IPS-15b (cell line): ENCODE results near the gene LYRM4.

Source experiments
- H3K27me3 ChIP-seq: one replicate; pipeline ENCODE4 v1.6.1; 2013; ENCODE audit warnings: low read length; ENCODE audit not compliant: control insufficient read depth, insufficient read depth
- H3K36me3 ChIP-seq: one replicate; pipeline ENCODE4 v1.6.1; 2013; ENCODE audit warnings: low read length; ENCODE audit not compliant: control insufficient read depth, insufficient read depth
- H3K4me1 ChIP-seq: one replicate; pipeline ENCODE4 v1.6.1; 2013; ENCODE audit warnings: mild to moderate bottlenecking, low read length; ENCODE audit not compliant: control insufficient read depth, insufficient read depth
- H3K4me3 ChIP-seq: one replicate; pipeline ENCODE4 v1.5.1; 2013; ENCODE audit warnings: low read depth, low read length
- H3K9ac ChIP-seq: one replicate; pipeline ENCODE4 v1.6.1; 2013; ENCODE audit warnings: low read depth, mild to moderate bottlenecking, low read length
- H3K9me3 ChIP-seq: one replicate; pipeline ENCODE4 v1.6.1; 2013; ENCODE audit warnings: mild to moderate bottlenecking, low read length; ENCODE audit not compliant: control insufficient read depth, insufficient read depth

The LYRM4 gene

GRCh38 chr6:5096482-5096881, 164.3 kb downstream of the LYRM4 start:
- Histone ChIP-seq H3K27me3 (no peaks in the 10 kb centered on the region), H3K9ac (no peak overlapping the region), H3K4me3 (no peak overlapping the region), H3K4me1 (no peaks in the 10 kb centered on the region), H3K9me3 (no peaks in the 10 kb centered on the region), H3K36me3 (no peaks in the 10 kb centered on the region)

GRCh38 chr6:5095236-5095635, 165.5 kb downstream of the LYRM4 start:
- Histone ChIP-seq H3K4me1 (no peaks in the 10 kb centered on the region), H3K27me3 (no peaks in the 10 kb centered on the region), H3K4me3 (no peak overlapping the region), H3K36me3 (no peaks in the 10 kb centered on the region), H3K9ac (no peak overlapping the region), H3K9me3 (no peaks in the 10 kb centered on the region)

- no peaks in the 10 kb centered on the region for H3K27me3 ChIP-seq
- no peak overlapping the region for H3K9ac ChIP-seq
- no peaks in the 10 kb centered on the region for H3K36me3 ChIP-seq
- no peak overlapping the region for H3K4me3 ChIP-seq
- no peaks in the 10 kb centered on the region for H3K9me3 ChIP-seq
- no peaks in the 10 kb centered on the region for H3K4me1 ChIP-seq
These were observed 166.4 kb downstream of the LYRM4 start for GRCh38 chr6:5094327-5094726.

GRCh38 chr6:5093231-5094015, 167.3 kb downstream of the LYRM4 start:
- no peak overlapping the region for H3K4me3 ChIP-seq
- no peaks in the 10 kb centered on the region for H3K27me3 ChIP-seq
- no peaks in the 10 kb centered on the region for H3K4me1 ChIP-seq
- no peaks in the 10 kb centered on the region for H3K9me3 ChIP-seq
- no peaks in the 10 kb centered on the region for H3K36me3 ChIP-seq
- no peak overlapping the region for H3K9ac ChIP-seq

- H3K4me3 ChIP-seq, result no peak overlapping the region
- H3K36me3 ChIP-seq, result no peaks in the 10 kb centered on the region
- H3K4me1 ChIP-seq, result no peaks in the 10 kb centered on the region
- no peak overlapping the region for H3K9ac ChIP-seq
- H3K9me3 ChIP-seq, result no peaks in the 10 kb centered on the region
- H3K27me3 ChIP-seq, result peaks cover 15% of the 10 kb centered on the region
These were observed 169.3 kb downstream of the LYRM4 start for GRCh38 chr6:5091210-5092069.

- Histone ChIP-seq H3K4me3 (no peak overlapping the region), H3K27me3 (peaks cover 23% of the 10 kb centered on the region), H3K36me3 (no peaks in the 10 kb centered on the region), H3K9me3 (no peaks in the 10 kb centered on the region), H3K9ac (no peak overlapping the region), H3K4me1 (no peaks in the 10 kb centered on the region)
These were observed 170.1 kb downstream of the LYRM4 start for GRCh38 chr6:5090603-5091002.

GRCh38 chr6:5089481-5090438, 171.0 kb downstream of the LYRM4 start:
- H3K9me3 ChIP-seq, result no peaks in the 10 kb centered on the region
- H3K27me3 ChIP-seq, result peaks cover 28% of the 10 kb centered on the region
- H3K9ac ChIP-seq, result no peak overlapping the region
- no peak overlapping the region for H3K4me3 ChIP-seq
- H3K4me1 ChIP-seq, result no peaks in the 10 kb centered on the region
- H3K36me3 ChIP-seq, result no peaks in the 10 kb centered on the region

- Histone ChIP-seq H3K9me3 (no peaks in the 10 kb centered on the region), H3K4me1 (no peaks in the 10 kb centered on the region), H3K36me3 (no peaks in the 10 kb centered on the region), H3K27me3 (peaks cover 35% of the 10 kb centered on the region), H3K9ac (no peak overlapping the region), H3K4me3 (no peak overlapping the region)
These were observed 172.0 kb downstream of the LYRM4 start for GRCh38 chr6:5088780-5089179.

- Histone ChIP-seq H3K4me1 (no peaks in the 10 kb centered on the region), H3K36me3 (no peaks in the 10 kb centered on the region), H3K9ac (no peak overlapping the region), H3K27me3 (peaks cover 48% of the 10 kb centered on the region), H3K4me3 (no peak overlapping the region), H3K9me3 (no peaks in the 10 kb centered on the region)
These were observed 173.4 kb downstream of the LYRM4 start for GRCh38 chr6:5087389-5087788.

- H3K9ac ChIP-seq, result no peak overlapping the region
- no peaks in the 10 kb centered on the region for H3K9me3 ChIP-seq
- H3K36me3 ChIP-seq, result no peaks in the 10 kb centered on the region
- no peaks in the 10 kb centered on the region for H3K4me1 ChIP-seq
- peaks cover 49% of the 10 kb centered on the region for H3K27me3 ChIP-seq
- peak overlapping the region; percentile 52 for H3K4me3 ChIP-seq
These were observed 174.4 kb downstream of the LYRM4 start for GRCh38 chr6:5086294-5086890.
